Inferior parietal cortex (tissue), 1 donor: ENCODE measurements around the gene EXTL1.
"Not testable (repeated sequence)": the region's sequence is repeated elsewhere in the genome, so short reads cannot be mapped to it uniquely, and the experiment has no call there.

Source experiments
- DNase-seq: peaks from one replicate; pipeline ENCODE4 v3.0.0-alpha.2; 2016; ENCODE audit errors: extremely low spot score

Gene EXTL1, protein sequence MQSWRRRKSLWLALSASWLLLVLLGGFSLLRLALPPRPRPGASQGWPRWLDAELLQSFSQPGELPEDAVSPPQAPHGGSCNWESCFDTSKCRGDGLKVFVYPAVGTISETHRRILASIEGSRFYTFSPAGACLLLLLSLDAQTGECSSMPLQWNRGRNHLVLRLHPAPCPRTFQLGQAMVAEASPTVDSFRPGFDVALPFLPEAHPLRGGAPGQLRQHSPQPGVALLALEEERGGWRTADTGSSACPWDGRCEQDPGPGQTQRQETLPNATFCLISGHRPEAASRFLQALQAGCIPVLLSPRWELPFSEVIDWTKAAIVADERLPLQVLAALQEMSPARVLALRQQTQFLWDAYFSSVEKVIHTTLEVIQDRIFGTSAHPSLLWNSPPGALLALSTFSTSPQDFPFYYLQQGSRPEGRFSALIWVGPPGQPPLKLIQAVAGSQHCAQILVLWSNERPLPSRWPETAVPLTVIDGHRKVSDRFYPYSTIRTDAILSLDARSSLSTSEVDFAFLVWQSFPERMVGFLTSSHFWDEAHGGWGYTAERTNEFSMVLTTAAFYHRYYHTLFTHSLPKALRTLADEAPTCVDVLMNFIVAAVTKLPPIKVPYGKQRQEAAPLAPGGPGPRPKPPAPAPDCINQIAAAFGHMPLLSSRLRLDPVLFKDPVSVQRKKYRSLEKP

DNA sequence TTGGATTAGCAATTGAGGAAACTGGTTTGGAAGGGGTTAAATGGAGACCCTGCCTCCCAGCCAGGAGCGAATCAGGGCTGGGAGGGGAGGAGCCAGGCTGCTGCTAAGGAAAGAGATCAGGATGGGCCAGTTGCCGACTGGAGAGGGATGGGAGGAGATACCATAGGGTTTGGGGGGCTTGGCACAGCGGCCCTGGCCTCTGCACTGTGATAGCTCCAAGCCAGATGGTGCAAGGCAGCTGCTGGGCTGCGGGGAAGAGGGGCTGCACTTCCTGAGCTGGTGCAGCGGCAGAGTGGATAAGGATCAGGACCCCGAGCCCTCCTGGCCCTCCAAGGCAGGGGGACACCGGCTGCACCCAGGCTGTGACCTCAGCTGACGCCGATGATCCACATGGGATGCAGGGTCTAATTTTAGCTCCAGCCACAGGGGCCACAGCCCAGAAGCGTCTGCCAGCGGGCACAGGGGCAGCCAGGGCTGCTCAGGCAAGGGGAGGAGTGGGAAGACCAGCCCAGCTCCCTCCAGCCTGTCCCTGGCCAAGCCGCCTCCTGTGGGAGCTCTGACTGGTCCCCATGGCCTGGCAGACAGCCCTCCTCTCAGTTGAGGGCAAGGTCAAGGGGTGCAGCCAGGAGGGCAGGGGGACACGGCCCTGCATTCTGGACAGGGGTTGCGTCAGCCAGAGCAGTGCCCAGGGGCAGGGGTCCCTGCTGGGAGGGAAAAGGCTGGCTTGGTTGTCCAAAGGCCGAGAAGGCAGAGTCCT is at the start of gene EXTL1:
TSS of gene EXTL1 (plus strand) at position 129 of the 757 bp plus-strand sequence. CDS start 872 bp downstream, outside the sequence.
- peak; percentile 65 for DNase-seq

DNA sequence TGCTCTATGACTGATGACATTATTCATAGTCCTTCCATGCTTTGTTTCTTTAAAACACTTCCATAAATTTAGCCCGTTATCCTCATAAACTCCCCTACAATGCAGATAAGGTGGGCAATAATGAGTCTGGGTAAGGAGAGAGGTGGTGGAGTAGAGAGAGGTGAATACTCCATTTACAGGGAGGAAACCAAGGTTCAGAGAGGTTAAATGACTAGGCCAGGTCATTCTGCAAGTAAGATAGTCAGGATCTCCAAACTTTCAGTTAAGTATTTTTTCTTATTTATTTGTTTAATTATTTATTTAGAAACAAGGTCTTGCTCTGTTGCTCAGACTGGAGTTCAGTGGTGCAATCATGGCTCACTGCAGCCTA is 49.8 kb upstream of the EXTL1 start:
- no peak for DNase-seq

DNA sequence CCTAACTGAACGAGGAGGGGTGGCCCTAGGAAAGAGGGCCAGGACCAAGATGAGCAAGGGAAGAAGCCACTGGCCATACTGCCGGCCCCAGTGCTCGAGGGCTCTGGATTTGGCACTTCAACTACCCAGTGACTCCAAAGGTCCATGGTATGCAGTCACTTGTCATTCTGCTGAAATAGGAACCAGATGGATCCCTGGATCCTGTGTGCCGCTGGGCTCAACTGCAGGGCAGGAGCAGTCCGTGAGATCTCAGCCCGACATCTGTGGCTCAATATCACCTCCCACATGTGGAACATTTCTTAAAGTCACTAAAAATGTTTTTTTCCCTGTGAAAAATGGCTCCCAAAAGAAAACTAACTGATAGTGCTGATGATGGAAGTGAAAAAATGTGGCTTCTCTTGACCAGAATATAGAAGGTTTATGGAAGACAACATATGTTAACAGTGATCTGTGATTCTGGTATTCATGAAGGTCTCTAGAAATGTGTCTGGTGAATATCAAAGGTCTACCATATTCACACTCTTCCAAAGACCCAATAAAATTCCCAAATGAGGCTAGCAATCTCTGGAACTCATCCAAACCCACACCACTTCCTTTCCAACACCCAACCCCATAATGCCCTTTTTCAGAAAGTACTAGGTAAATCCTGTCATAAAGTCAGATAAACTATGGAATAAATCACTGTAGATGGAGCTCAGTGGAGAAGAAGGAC is 47.8 kb upstream of the EXTL1 start:
- peak; percentile 28 for DNase-seq

DNA sequence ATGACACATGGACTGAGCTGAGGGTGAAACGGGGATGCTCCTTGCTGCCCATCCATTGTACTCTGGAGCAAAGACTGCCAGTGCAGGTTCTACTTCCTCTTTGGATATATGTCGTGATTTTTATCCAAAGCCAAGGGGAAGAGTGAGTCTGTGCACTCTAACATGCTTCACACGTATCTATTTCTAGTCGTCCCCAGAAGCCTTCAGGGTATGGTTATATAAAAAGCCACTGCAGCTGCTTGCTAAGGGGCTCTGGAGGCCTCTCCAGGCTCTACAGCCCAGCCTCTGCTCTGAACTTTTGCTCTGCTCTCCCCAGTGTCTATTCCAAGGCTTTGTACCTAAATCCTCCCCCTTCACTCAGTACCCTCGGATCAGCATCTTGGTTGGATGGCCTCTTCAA is 43.8 kb upstream of the EXTL1 start:
- peak; percentile 49 for DNase-seq

DNA sequence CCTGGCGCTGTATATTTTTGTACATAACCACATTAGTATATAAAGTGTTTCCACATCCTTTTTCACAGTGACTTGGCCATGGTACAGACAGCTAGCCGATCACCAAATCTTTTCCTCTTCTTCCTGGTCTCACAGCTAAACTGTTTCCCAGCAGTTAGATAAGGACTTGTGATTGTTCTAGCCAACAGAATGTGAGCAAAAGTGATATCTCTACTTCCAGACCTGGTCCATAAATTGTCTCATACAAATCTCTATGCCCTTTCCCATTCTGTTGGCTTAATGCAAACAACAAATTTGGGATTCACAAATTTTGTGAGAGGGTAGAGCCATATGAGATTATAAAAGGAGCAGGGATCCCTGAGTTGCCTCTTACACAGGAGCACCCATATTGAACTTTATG is 43.2 kb upstream of the EXTL1 start:
- DNase-seq, result no peak

DNA sequence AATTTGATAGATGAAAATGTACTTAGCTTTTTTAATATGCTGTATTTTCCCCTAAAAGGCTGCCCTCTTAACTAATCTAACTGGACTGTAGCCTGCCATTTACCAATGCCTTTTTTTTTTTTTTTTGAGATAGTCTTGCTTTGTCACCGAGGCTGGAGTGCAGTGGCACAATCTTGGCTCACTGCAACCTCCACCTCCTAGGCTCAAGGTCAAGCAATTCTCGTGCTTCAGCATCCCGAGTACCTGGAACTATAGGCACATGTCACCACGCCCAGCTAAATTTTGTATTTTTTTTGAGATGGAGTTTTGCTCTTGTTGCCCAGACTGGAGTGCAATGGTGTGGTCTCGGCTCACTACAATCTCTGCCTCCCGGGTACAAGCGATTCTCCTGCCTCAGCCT is 42.4 kb upstream of the EXTL1 start:
- no peak for DNase-seq

DNA sequence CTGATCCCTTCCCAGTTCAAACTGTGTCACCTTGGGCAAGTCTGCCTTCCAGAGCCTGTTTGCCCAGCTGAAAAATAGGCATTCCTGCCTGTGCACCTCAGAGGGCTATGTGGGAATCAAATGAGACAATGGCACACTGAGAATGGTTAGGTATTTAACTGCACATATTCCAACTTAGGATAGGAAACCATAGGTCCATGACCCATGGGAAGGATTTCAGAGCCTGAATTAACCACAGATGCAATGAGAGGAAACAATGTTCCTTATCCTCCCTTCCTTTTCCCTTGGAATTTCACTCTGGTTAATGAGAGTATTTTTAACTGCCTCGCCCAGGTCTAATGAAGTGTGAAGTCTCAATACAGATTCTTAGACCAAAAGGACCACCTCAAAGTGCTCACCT is 36.4 kb upstream of the EXTL1 start:
- no peak for DNase-seq

DNA sequence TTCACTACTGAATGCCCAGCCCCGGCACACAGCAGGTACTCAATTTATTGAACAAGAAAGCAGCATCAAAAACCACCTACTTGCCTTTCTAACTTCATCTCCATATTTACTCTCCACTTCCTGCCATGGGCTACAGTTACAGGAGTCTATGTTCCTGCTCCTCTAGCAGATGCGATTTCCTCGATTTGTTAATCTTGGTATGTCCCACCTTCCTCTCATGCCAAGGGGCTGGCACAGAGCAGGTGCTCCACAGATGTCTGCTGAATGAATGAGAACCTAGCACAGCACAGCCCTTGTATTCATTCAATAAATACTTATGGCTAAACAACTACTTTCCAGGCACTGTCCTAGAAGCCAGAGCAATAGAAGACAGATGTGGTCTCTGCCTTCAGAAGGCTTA is 35.9 kb upstream of the EXTL1 start:
- DNase-seq, result no peak

DNA sequence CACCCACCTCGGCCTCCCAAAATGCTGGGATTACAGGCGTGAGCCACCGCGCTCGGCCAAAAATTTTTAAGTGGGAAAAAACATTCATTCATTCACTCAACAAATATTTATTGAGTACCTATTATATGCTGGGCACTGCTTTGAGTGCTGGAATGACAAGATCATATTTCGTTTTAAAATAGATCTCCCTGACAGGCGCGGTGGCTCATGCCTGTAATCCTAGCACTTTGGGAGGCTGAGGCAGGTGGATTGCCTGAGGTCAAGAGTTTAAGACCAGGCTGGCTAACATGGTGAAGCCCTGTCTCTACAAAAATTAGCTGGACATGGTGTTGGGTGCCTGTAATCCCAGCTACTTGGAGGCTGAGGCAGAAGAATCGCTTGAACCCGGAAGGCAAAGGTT is 34.8 kb upstream of the EXTL1 start:
- DNase-seq, result not testable (repeated sequence)

DNA sequence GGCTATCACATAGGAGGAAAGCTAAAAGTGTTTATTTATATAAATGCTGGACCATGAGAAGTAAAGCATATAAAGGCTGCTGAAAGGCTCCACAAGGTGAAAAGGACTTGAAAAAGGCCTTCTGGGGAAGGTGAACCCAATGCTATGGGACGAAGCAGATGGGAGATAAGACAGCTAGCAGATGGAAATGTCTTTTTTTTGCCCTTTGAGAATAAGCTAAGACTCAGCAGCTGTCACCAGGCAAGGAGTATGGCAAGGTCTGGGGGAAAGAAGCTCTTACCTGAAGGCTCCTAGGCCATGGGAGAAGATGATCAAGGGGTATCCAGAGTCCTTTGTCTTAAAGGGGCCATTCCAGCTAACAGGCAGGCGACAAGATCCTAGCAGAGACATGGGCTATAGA is 33.6 kb upstream of the EXTL1 start:
- no peak for DNase-seq

DNA sequence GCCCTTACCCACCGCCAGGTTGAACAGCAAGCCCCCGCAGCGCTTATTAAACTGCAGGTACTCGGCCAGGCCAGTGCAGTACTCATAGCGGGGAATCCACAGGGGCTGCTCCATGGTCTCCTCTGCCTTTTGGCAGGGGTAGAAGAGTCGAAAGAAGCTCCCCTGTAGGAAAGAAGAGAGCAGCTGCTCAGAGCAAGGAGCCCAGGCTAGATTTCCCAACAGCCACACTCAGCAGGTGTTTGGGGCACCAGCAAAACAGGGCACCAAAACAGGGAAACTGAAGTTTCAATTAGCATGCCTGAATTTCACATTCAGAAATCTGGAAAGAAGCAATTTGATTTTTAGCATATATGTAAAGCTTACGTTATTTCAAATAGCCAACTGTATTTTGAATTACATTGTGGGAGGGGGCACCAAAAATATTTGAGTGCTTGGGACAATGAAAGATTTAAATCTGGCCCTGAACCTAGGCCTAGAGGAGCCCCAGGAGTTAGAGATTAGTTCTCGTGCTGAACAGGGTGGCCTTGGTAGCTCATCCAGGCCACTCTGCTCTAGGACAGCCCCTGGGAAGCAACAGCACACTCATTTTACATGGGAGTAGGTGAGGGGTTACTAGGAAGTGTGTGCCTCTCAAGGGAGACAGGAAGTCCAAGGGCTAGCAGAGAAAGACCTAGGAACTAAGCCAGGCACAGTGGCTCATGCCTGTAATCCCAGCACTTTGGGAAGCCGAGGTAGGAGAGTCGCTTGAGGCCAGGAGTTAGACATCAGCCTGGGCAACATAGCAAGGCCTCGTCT is 31.9 kb upstream of the EXTL1 start:
- no peak for DNase-seq

DNA sequence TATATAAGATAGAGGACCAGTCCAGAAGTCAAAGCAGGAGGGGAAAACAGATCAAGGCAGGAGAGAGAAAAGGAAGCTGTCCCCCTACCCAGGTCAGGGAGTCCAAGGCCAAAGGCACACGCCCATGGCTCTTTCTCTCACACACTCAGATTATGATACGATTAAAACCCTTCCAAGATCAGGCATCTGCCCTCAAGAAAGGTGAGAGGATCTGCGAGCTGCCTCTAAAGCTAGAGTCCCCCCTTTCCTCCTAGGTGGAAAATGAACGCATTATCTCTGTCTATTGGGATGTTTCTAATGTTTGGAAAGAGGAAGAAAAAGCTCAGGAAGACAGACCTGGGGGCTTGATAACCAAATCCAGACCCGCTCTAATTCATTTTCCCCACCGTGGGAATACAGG is 31.3 kb upstream of the EXTL1 start:
- DNase-seq, result no peak

DNA sequence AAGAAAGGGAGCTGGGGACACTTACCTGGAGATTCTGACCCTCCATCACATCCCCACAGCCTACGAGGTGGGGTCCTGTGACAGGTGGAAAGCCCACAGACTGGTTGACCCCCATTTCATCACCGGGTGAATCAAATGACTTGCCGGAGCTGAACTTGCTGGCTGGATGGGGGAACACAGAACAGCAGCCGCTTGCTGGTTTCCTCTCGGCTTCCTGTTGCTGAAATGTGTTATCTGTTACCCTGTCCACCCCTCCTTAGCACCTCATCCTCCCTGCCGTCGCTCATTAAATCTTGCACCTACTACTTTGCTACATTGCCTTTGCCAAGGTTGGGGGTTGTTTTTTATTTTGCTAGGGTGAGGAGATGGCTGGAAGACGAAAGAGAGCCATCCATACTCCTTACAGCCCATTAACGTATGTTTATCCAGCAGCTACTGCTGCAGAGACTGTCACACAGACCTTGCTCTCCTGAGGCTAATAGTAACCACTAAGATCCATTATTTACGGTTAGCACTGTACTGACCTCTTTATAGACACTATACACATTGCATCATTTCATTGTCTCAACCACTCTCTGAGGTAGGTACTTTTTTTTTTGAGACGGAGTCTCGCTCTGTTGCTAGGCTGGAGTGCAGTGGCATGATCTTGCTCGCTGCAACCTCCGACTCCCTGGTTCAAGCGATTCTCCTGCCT is 30.7 kb upstream of the EXTL1 start:
- no peak for DNase-seq

DNA sequence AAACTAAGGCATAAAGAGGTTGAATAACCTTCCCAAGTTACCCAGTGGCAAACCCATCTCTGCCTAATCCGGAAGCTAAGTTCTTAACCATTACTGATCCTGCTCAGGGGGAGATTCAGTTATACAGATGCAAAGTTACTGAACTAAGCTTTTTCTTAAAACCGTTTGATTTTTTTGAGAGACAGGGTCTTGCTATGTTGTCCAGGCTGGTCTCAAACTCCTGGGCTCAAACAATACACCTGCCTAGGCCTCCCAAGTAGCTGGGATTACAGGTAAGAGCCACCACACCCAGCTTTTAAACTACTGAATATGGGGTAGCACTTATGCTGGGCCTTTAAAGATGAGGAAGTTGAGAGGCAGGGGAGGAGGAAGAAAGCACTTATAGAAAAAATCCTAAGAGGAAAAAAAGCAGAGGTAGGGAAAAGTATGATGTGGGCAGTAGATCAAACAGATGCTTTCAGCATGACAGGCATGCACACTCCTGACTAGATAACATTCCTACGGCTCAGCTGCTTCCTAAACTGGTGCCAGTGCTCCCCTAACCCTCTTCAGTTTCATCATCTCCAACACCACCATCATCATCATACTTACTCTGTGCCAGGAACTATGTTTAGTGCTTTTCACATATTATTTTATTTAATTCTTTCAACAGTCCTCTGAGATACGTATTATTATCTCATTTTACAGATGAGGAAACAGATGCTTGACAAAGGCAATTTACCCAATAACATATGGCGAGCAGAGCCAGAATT is 29.5 kb upstream of the EXTL1 start:
- no peak for DNase-seq

DNA sequence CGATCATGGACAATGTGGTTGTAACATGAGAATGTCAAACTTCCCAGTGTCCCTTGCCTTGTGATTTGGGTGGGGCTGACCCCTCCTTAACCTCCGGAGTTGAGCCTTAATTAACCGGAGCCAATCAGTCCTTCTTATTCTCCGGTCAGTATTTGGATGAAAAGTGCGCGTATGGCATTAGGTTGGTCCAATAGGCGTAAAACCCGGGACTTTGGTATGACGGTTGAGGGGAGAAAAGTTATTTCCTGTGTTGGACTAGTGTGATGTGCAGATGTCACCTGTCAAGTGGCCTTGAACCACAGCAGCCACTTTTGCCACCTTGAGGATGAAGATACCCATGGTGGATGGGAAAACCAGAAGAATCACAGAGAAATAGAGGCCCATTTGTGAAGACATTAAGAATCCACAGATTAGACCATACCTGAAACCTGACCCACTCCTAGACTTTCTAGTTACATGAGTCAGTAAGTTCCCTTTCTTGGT is 28.8 kb upstream of the EXTL1 start:
- no peak for DNase-seq

DNA sequence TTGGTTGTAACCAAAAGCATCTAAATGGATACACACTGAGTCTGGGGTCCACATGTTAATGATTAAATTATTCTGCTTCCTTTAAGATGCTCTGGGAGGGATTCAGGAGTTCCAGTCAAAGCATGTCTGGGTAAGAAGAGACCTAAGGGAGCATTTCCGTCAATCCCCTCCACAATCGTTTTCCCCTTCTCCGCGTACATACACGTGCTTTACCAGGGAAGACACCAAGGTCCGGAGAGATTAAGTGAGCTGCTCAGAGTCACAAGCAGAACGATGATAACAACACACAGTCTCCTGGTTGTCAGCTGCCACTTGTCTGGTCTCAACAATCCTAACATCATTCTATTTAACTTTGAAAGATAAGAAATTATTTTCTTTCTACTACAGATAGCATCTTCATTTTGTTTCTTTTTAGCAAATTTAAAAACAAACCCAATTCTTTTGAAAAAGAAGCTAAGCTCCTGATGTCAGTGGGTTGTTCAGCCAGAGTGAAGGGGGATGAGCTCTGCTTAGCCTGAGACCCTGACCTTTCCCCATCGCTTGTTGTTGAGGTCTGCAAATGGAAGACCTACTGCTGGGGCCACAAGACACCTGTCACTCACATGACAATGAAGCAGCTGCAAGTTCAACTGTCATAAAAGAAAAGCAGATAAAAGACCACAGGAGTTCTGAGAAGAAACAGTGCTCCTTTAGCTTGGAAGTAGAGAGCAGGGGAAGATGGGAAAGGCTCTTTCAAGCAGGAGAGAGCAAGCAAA is 28.2 kb upstream of the EXTL1 start:
- DNase-seq, result no peak

DNA sequence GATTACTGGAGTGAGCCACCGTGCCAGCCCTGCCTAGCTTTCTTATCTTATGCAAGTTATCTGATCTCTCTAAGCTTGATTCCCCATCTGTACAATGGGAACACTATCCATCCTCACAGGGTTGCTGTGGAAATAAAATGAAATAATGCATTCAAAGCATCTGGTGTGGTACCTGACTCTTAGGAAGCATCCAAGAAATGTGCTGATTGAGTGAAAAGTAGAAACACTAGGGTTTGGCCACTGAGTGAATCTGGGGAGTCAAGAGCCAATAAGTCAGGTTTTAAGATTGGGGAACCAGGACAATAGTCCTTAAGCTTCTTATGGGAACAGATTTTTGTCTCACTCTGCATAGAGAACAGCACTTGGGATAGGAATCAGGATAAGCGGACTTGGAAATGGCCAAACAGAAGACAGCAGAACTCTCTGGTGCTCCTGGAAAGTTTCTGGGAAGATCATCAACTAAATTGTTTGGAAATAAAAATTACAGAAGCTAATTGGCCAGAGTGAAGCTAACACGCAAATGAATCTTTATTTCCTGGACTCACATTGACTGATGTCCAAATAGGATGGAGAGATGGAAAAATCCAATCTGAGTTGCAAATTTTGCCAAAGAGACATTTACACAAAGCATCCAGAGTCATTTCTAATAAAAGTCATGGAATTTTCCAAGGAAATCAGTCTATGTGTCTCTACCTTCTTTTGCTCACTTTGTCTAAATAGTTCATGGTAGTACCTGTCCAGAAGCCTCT is 27.0 kb upstream of the EXTL1 start:
- no peak for DNase-seq
